ENCODE measurements around the gene BRWD1.
A peak's percentile ranks its signal among the peaks of the same experiment; 100 is the strongest.

Gene BRWD1

DNA sequence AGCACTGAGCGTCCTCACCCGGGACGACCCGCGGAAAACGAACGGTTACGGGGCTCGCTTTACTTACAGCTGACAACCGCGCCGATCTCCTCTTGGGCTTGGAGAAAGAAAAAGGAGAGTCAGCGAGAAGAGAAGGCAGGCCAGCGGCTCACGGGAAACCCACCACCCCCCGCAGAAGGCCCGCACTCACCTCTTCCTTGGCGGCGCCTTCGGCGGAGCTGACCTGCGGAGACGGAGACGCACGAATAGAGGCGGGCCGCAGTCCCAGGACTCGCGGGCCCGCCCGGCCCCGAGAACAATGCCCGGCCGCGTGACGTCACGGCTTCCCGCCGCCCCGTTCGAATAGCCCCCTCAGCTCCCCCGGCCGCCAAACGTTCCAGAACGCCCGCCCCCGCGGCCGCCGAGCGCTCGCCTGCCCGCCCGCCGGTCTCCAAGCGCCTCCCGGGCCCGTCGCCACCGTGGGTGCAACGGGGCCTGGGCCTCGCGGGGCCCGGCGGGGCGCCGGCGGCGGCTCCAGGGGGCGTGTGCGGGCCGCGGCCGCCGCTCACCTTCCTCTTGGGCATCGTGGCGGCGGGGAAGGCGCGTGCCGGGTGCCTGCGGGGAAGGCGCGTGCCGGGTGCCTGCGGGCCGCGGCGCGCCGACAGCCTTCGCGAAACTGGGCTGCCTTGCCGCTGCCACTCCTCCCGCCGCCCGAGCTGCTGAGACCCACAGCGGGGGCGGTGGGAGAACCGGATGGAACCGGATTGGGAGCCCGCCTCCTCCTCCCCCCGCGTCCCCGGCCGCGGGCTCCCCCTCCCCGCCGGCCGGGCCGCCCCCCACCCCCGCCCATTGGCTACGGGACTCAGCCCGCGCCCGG is 35.2 kb upstream of the BRWD1 start, which contains the start of gene HMGN1:
Gene HMGN1, minus strand, starts transcription at position 734 of the 856 bp plus-strand sequence. Its CDS starts 171 bp downstream, at position 563.
- H3K4me3 ChIP-seq (ENCODE audit: low read depth, low read length) = peak within 1 kb of the TSS; percentile 90
- TF ChIP-seq, protein P1, sequence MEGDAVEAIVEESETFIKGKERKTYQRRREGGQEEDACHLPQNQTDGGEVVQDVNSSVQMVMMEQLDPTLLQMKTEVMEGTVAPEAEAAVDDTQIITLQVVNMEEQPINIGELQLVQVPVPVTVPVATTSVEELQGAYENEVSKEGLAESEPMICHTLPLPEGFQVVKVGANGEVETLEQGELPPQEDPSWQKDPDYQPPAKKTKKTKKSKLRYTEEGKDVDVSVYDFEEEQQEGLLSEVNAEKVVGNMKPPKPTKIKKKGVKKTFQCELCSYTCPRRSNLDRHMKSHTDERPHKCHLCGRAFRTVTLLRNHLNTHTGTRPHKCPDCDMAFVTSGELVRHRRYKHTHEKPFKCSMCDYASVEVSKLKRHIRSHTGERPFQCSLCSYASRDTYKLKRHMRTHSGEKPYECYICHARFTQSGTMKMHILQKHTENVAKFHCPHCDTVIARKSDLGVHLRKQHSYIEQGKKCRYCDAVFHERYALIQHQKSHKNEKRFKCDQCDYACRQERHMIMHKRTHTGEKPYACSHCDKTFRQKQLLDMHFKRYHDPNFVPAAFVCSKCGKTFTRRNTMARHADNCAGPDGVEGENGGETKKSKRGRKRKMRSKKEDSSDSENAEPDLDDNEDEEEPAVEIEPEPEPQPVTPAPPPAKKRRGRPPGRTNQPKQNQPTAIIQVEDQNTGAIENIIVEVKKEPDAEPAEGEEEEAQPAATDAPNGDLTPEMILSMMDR (IDR thresholded peaks at IDR 0.05; ENCODE audit: low read depth, low read length) = no peak

DNA sequence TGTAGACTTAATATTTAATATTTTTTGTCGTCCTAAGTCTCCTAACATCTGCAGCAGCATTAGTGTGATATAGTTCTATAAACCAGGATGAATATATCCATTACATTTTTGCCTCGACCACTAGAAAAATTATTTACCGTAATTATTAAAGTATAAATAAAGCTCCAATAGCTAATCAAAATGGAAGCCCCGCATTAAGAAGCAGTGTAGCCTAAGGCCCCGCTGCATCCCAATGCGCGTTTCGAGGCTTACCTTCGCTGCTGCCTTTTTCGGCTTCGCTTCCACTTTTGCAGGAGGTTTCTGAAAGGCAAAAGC is 34.6 kb upstream of the BRWD1 start:
- TF ChIP-seq, protein P1 (IDR thresholded peaks at IDR 0.05; ENCODE audit: low read depth, low read length) = no peak
- H3K4me3 ChIP-seq (ENCODE audit: low read depth, low read length) = peak overlapping the region; percentile 90

DNA sequence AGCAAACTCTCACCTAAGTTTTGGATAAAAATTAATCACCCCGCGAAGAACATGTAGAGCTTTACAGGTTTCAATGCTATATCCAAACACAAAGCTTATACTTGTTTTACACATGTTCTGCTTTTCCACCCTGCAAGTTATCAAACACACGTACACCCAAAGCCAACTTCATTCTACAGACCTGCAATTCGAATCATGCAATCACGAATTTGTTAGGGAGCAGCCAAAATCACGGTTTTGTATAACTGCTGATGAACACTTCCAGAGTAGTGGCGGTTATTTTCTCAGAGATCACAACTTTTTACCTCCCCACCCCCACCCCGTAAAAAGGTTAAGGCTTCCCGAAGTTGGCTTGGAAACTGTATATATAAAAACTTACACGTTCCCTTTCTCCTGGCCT is 34.1 kb upstream of the BRWD1 start:
- peak overlapping the region; percentile 90 for H3K4me3 ChIP-seq (ENCODE audit: low read depth, low read length)
- TF ChIP-seq, protein P1 (IDR thresholded peaks at IDR 0.05; ENCODE audit: low read depth, low read length) = no peak

DNA sequence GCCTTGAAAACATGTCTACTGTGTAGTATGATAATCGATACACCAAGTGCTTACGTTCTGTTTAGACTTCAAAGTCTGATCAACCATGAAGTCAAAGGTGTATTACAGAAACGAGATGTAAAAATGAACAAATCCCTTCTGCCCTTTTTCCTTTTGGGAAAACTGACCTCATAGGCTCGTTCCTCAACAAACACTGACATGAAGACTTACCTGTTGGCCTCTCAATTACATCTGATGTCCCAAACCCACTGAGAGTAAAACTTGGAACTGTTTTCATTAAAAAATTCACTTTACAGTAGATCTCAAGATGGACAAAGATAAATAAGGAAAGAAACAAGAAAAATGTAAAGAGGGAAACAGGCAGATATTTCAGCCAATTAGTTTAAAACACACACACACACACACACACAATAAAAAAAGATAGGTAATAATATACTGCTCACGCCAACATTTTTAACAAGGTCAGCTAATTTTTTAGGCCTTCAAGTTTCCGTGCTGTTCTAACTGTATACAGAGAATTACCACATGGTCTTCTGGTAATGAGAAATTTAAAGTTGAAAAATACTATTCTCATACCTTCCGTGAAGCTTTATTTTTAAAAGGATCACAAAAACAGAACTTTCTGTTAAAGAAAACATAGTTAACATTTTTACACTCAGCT is 33.4 kb upstream of the BRWD1 start:
- H3K4me3 ChIP-seq (ENCODE audit: low read depth, low read length) = peak overlapping the region; percentile 90
- TF ChIP-seq, protein P1 (IDR thresholded peaks at IDR 0.05; ENCODE audit: low read depth, low read length) = no peak

DNA sequence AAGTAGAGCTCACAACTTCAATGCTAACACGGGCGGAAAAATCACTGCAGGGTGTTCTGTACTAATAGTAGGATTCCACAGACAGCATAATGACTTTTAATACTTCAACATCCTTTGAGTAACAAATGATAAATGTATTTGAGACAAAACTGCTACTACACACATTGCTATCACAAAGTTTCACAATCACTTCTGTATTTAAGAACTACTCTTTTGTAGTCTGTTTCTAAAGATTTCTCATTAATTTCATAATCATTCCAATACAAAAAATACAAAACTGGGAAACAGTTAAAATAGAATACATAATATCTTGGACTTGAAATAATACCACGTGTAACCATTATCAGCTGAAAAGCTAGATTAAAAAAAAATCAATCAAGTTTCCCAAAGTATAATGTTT is 32.8 kb upstream of the BRWD1 start:
- H3K4me3 ChIP-seq (ENCODE audit: low read depth, low read length) = no peak overlapping the region; the same call in 1 of the 2 replicates

DNA sequence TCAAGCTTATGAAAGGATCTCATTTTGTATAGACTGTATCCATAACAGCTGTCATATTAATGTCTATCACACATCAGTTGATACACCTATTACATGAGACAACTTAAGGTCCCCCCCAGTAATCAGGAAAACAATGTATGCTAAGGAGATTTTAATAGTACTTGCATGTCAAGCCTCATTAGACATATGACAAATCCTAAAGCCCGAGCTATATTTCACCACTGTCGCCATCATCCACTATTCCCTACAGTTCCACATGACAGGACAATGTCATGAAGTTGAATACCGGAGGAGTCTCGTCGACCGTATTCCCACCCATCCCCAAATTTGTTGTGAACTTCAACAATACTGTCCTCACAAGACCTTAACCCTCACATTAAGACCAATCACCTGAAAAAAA is 32.0 kb upstream of the BRWD1 start:
- TF ChIP-seq, protein P1 (IDR thresholded peaks at IDR 0.05; ENCODE audit: low read depth, low read length) = no peak
- H3K4me3 ChIP-seq (ENCODE audit: low read depth, low read length) = no peak overlapping the region

More for the DNA sequence above, 32.8 kb upstream of the BRWD1 start:
- TF ChIP-seq, protein P1 (IDR thresholded peaks at IDR 0.05; ENCODE audit: low read depth, low read length) = no peak

DNA sequence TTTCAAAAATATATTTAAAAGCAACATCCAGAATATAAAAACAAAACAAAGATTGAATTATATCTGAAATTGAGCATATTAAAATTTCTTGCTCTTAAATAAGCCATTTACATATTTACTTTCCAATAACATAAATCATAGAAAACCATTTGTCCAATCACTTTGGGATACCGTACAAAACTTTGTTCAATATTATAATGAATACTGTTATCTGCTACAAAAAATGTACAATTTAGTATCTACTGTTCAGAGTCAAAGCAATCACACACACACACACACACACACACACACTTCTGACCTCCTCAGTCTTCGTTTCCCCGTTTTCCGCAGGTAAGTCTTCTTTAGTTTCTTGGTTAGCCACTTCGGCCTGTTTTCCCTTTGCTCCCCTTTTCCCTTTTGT is 31.4 kb upstream of the BRWD1 start:
- no peak overlapping the region for H3K4me3 ChIP-seq (ENCODE audit: low read depth, low read length)
- TF ChIP-seq, protein P1 (IDR thresholded peaks at IDR 0.05; ENCODE audit: low read depth, low read length) = no peak
